ENCODE results near the gene TASL.

TASL gene

GRCh38 chrX:30593440-30594200 is 16.1 kb upstream of the TASL start:
- TF ChIP-seq CTCF (IDR thresholded peaks at IDR 0.05) (peak; percentile 15; the same call in 1 of the 2 replicates), ZFX (IDR thresholded peaks at IDR 0.05; ENCODE audit: borderline replicate concordance) (no peak)
- no peak overlapping the region for H3K27ac ChIP-seq

- no peak for TF ChIP-seq CTCF (IDR thresholded peaks at IDR 0.05)
- H3K27ac ChIP-seq: no peak overlapping the region
Measured at GRCh38 chrX:30592831-30593230, 15.3 kb upstream of the TASL start.

GRCh38 chrX:30590368-30590767 is 12.8 kb upstream of the TASL start:
- no peak overlapping the region for H3K27ac ChIP-seq
- no peak for TF ChIP-seq CTCF (IDR thresholded peaks at IDR 0.05)
- TF ChIP-seq ZFX (IDR thresholded peaks at IDR 0.05; ENCODE audit: borderline replicate concordance): no peak

GRCh38 chrX:30589146-30589888 is 11.8 kb upstream of the TASL start:
- no peak overlapping the region for H3K27ac ChIP-seq
- TF ChIP-seq CTCF (IDR thresholded peaks at IDR 0.05) (no peak), ZFX (IDR thresholded peaks at IDR 0.05; ENCODE audit: borderline replicate concordance) (no peak)

GRCh38 chrX:30586516-30586915 is 8.9 kb upstream of the TASL start:
- TF ChIP-seq CTCF (IDR thresholded peaks at IDR 0.05) (no peak), ZFX (IDR thresholded peaks at IDR 0.05; ENCODE audit: borderline replicate concordance) (no peak)

GRCh38 chrX:30582664-30583063 is 5.1 kb upstream of the TASL start:
- no peak overlapping the region for H3K27ac ChIP-seq
- TF ChIP-seq CTCF (IDR thresholded peaks at IDR 0.05) (no peak), ZFX (IDR thresholded peaks at IDR 0.05; ENCODE audit: borderline replicate concordance) (no peak)

More at GRCh38 chrX:30586516-30586915, 8.9 kb upstream of the TASL start:
- H3K27ac ChIP-seq: no peak overlapping the region

- H3K27ac ChIP-seq: no peak overlapping the region
- no peak for TF ChIP-seq ZFX (IDR thresholded peaks at IDR 0.05; ENCODE audit: borderline replicate concordance)
- TF ChIP-seq CTCF (IDR thresholded peaks at IDR 0.05): no peak
Measured at GRCh38 chrX:30580641-30581040, 3.1 kb upstream of the TASL start.

Data from 22Rv1 (cell line).